GM12872 (cell line): ENCODE results near the gene PPCDC.

Experiments used
- CTCF ChIP-seq: IDR thresholded peaks from 3 replicates; pipeline ENCODE4 v1.5.1; 2011; ENCODE audit warnings: low read depth, mild to moderate bottlenecking, low read length, moderate library complexity; ENCODE audit not compliant: insufficient read depth

The PPCDC gene

GRCh38 chr15:75044258-75044878, 21.0 kb downstream of the PPCDC start:
- TF ChIP-seq CTCF = no peak

- TF ChIP-seq CTCF = no peak
These were observed 22.1 kb downstream of the PPCDC start for GRCh38 chr15:75045332-75046015.

GRCh38 chr15:75048394-75048793, 25.0 kb downstream of the PPCDC start:
- TF ChIP-seq CTCF = no peak

GRCh38 chr15:75049392-75049791, 26.0 kb downstream of the PPCDC start:
- no peak for TF ChIP-seq CTCF

GRCh38 chr15:75050283-75050682, 26.9 kb downstream of the PPCDC start:
- TF ChIP-seq CTCF = no peak

GRCh38 chr15:75051191-75051608, 27.8 kb downstream of the PPCDC start:
- no peak for TF ChIP-seq CTCF

GRCh38 chr15:75051711-75052110, 28.3 kb downstream of the PPCDC start:
- no peak for TF ChIP-seq CTCF
